HepG2 (cell line): Measurements from ENCODE around the gene RBM12. TPM values are rescaled to one million over a fixed set of nuclear protein-coding genes. Genes with fewer than 3 reads are reported as not detected.
A peak's percentile ranks its signal among the peaks of the same experiment; 100 is the strongest.

Source experiments
- ATAC-seq: fragments of 200-7000 bp; cut with Tn5 transposase; 3 replicates; pipeline ENCODE4 v1.9.1; 2020; ENCODE audit warnings: mild to moderate bottlenecking, moderate library complexity
- BruUV-seq: library from RNA; stranded (reverse); fragments of 400-500 nt; replicated peaks from 2 replicates; lab custom pipeline; 2021; lab: Mats Ljungman, UMichigan
- CTCF ChIA-PET: fragments of 300-600 bp; formaldehyde crosslinking; extraction: SDS; loops from one replicate; lab custom pipeline; 2021; ENCODE audit warnings: low total read pairs, inconsistent platforms, low intra/inter-chr PET ratio; lab: Yijun Ruan, JAX
- POLR2A ChIA-PET: fragments of 350-600 bp; sonication (Branson Sonifier 250); formaldehyde crosslinking; loops from one replicate; lab custom pipeline; 2020; ENCODE audit warnings: antibody characterized with exemption, inconsistent platforms; lab: Yijun Ruan, JAX
- DNase-seq: peaks from one replicate; pipeline ENCODE4 v3.0.0-alpha.2; 2015; ENCODE audit warnings: low spot score
- FAIRE-seq: peaks from 3 replicates; lab custom pipeline; 2011; peaks lifted over from hg19 to GRCh38; lab: Jason Lieb, UNC
- H2AFZ ChIP-seq: one replicate; pipeline ENCODE4 v1.6.1; 2011; ENCODE audit warnings: low read length, inconsistent platforms
- H3K27ac ChIP-seq: fragments of 300-600 bp; 3 replicates; pipeline ENCODE4 v1.8.0; 2011; ENCODE audit warnings: mixed run types, mild to moderate bottlenecking, mixed read lengths, low read length, inconsistent platforms; ENCODE audit not compliant: insufficient read depth; ENCODE audit errors: extremely low read length
- H3K27me3 ChIP-seq, 2 experiments: fragments of 200-600 bp in 1 of 2; 2 replicates in 1 of 2; 3 replicates in 1 of 2; pipeline versions ENCODE4 v1.6.0 to v1.8.0; 2011; ENCODE audit warnings: low read length in 2 of 2, mild to moderate bottlenecking in 2 of 2, moderate library complexity in 2 of 2, inconsistent platforms in 1 of 2; ENCODE audit not compliant: insufficient read depth in 2 of 2, control insufficient read depth in 1 of 2
- H3K36me3 ChIP-seq, 2 experiments: fragments of 200-600 bp in 1 of 2; replicated peaks in 1 of 2; 2 replicates in 1 of 2; 3 replicates in 1 of 2; pipeline versions ENCODE4 v1.5.1 to v1.8.0; 2011; ENCODE audit warnings: low read length in 2 of 2, inconsistent platforms in 1 of 2; ENCODE audit not compliant: insufficient read depth in 2 of 2, control insufficient read depth in 1 of 2
- H3K4me1 ChIP-seq: 2 replicates; pipeline ENCODE4 v1.5.1; 2012; ENCODE audit warnings: low read length, inconsistent platforms; ENCODE audit not compliant: insufficient read depth
- H3K4me2 ChIP-seq: 2 replicates; pipeline ENCODE4 v1.6.0; 2011; ENCODE audit warnings: low read depth, low read length, inconsistent platforms
- H3K4me3 ChIP-seq, 3 experiments: fragments of 200-600 bp in 1 of 3; sonication (generic), shearing (Covaris generic) in 1 of 3; replicated peaks in 1 of 3; 2 replicates each; pipeline ENCODE4 v1.5.1; 2011 to 2016; ENCODE audit warnings: low read length in 3 of 3, inconsistent platforms in 2 of 3, low read depth in 2 of 3, mild to moderate bottlenecking in 2 of 3, control low read depth in 1 of 3, mixed read lengths in 1 of 3; ENCODE audit not compliant: insufficient read depth in 1 of 3
- H3K79me2 ChIP-seq: one replicate; pipeline ENCODE4 v1.6.1; 2011; ENCODE audit warnings: low read length, inconsistent platforms; ENCODE audit not compliant: insufficient read depth
- H3K9ac ChIP-seq: 2 replicates; pipeline ENCODE4 v1.6.0; 2011; ENCODE audit warnings: mild to moderate bottlenecking, low read depth, low read length, inconsistent platforms; ENCODE audit not compliant: insufficient read depth
- H3K9me3 ChIP-seq: 2 replicates; pipeline ENCODE4 v1.5.1; 2012; ENCODE audit warnings: mild to moderate bottlenecking, low read length
- H4K20me1 ChIP-seq: 2 replicates; pipeline ENCODE4 v1.6.0; 2011; ENCODE audit warnings: inconsistent platforms, mild to moderate bottlenecking, low read length, moderate library complexity; ENCODE audit not compliant: insufficient read depth
- GLI4 ChIP-seq: sonication (generic); formaldehyde crosslinking; IDR thresholded peaks from 2 replicates; pipeline ENCODE4 v1.5.1; 2020; ENCODE audit warnings: missing genetic modification reagents, mild to moderate bottlenecking, moderate library complexity, borderline replicate concordance
- HDAC1 ChIP-seq: sonication (generic); formaldehyde crosslinking; IDR thresholded peaks from 2 replicates; pipeline ENCODE4 v1.5.1; 2020; ENCODE audit warnings: mild to moderate bottlenecking, missing genetic modification reagents
- KIAA2018 ChIP-seq: sonication (generic); formaldehyde crosslinking; IDR thresholded peaks from 2 replicates; pipeline ENCODE4 v1.5.0; 2020; ENCODE audit warnings: mild to moderate bottlenecking, missing genetic modification reagents, borderline replicate concordance
- KLF15 ChIP-seq: sonication (generic); formaldehyde crosslinking; IDR thresholded peaks from 2 replicates; pipeline ENCODE4 v1.8.1; 2023; ENCODE audit warnings: borderline replicate concordance, mild to moderate bottlenecking, inconsistent platforms, missing genetic modification reagents, mixed read lengths
- MEIS2 ChIP-seq: sonication (generic); formaldehyde crosslinking; IDR thresholded peaks from 2 replicates; pipeline ENCODE4 v1.9.0; 2021; ENCODE audit warnings: mild to moderate bottlenecking, missing genetic modification reagents
- POLR2A ChIP-seq, 2 experiments: IDR thresholded peaks; 2 replicates each; pipeline ENCODE4 v1.6.1; 2011; ENCODE audit warnings: low read depth in 2 of 2, low read length in 2 of 2, mild to moderate bottlenecking in 1 of 2, moderate library complexity in 1 of 2; ENCODE audit not compliant: insufficient read depth in 1 of 2
- RBM22 ChIP-seq: fragments of 200-400 bp; formaldehyde crosslinking; optimal IDR thresholded peaks from 2 replicates; pipeline ENCODE3; 2017; ENCODE audit warnings: mild to moderate bottlenecking, low read length, moderate library complexity
- SALL1 ChIP-seq: sonication (generic); formaldehyde crosslinking; IDR thresholded peaks from 2 replicates; pipeline ENCODE4 v1.8.0; 2022; ENCODE audit warnings: mild to moderate bottlenecking, missing genetic modification reagents
- SATB2 ChIP-seq: sonication (generic); formaldehyde crosslinking; IDR thresholded peaks from 2 replicates; pipeline ENCODE4 v1.5.0; 2020; ENCODE audit warnings: missing genetic modification reagents
- ZMYM2 ChIP-seq: sonication (generic); formaldehyde crosslinking; IDR thresholded peaks from 2 replicates; pipeline ENCODE4 v1.8.0; 2022; ENCODE audit warnings: mild to moderate bottlenecking, missing genetic modification reagents
- ZNF160 ChIP-seq: sonication (generic); formaldehyde crosslinking; IDR thresholded peaks from 2 replicates; pipeline ENCODE4 v1.8.0; 2022; ENCODE audit warnings: mild to moderate bottlenecking, inconsistent platforms, missing genetic modification reagents
- ZNF30 ChIP-seq: sonication (generic); formaldehyde crosslinking; IDR thresholded peaks from 2 replicates; pipeline ENCODE4 v1.5.0; 2020; ENCODE audit warnings: mild to moderate bottlenecking, missing genetic modification reagents
- ZNF530 ChIP-seq: sonication (generic); formaldehyde crosslinking; IDR thresholded peaks from 2 replicates; pipeline ENCODE4 v1.5.0; 2020; ENCODE audit warnings: low read depth, mild to moderate bottlenecking, missing genetic modification reagents
- WGBS: methylation state at CpG from one replicate; pipeline ENCODE4 v1.1.6; 2017; ENCODE audit warnings: low lambda C conversion rate; 5-methylcytosine and 5-hydroxymethylcytosine counted together
- in situ Hi-C: cut with HindIII; loops from 2 replicates; pipeline ENCODE4 v1.10.0; 2017; ENCODE audit warnings: low pct_unique_long_range_greater_than_20kb; ENCODE audit not compliant: extremely low pct_ligation_motif_present
- intact Hi-C: fragments of 100-400 bp; cut with micrococcal nuclease; formaldehyde crosslinking; loops from one replicate; pipeline ENCODE4 v1.10.0; 2022; ENCODE audit not compliant: unreplicated experiment
- polyA plus RNA-seq, 8 experiments: library from polyadenylated mRNA; depleted of rRNA in 3 of 8; stranded (reverse) in 7 of 8; unstranded in 1 of 8; fragments of >200 nt; fragmentation: Illumina TruSeq in 4 of 8; extraction: Trizol in 4 of 8; gene quantifications; 2 replicates each; pipeline versions ENCODE4 v1.2.1 to v1.2.3, GENCODE V29; 2011 to 2016; ENCODE audit warnings: low read depth in 4 of 8, missing spikeins in 1 of 8, mixed read lengths in 1 of 8; ENCODE audit not compliant: insufficient read depth in 1 of 8
- total RNA-seq, 5 experiments: library from RNA; depleted of rRNA; stranded (reverse); fragments of >200 nt; fragmentation: Illumina TruSeq; extraction: Trizol; gene quantifications; 2 replicates each; pipeline ENCODE4 v1.2.3, GENCODE V29; 2016; ENCODE audit warnings: low read depth in 1 of 5
- TF ChIP-seq, protein P1 (sequence below): sonication (generic); IDR thresholded peaks from 2 replicates; pipeline ENCODE4 v1.6.1; 2016; ENCODE audit warnings: low read depth, borderline replicate concordance
- TF ChIP-seq, protein P2 (sequence below): sonication (generic); formaldehyde crosslinking; IDR thresholded peaks from 2 replicates; pipeline ENCODE4 v1.4.0; 2020; ENCODE audit warnings: mild to moderate bottlenecking, missing genetic modification reagents, borderline replicate concordance

RBM12 gene
- total and polyA plus RNA-seq, 2 of the 13 experiments (the other 11 are each of a cell fraction or from before 2014, with no cell fraction given) = 97.9 to 104 TPM

- Histone ChIP-seq H3K27ac (peak overlapping the region; percentile 68), H3K9ac (no peak overlapping the region), H3K4me3 (no peak overlapping the region), H2AFZ (no peak overlapping the region), H3K4me1 (peaks cover 34% of the 10 kb centered on the region), H3K4me2 (no peak overlapping the region), H4K20me1 (peaks cover 47% of the 10 kb centered on the region), H3K79me2 (peaks cover 94% of the 10 kb centered on the region), H3K9me3 (no peaks in the 10 kb centered on the region), H3K27me3 (no peaks in the 10 kb centered on the region), H3K36me3 (peaks cover 7% of the 10 kb centered on the region in 2 experiments; a peak in 4 of 5 replicates)
- BruUV-seq = no TSS peak
- no peak for DNase-seq
- ATAC-seq = no peak
- POLR2A ChIA-PET = interaction anchor here (0.8 to 4.1 kb wide), 6 partner anchors 9 to 105 kb away, joined by 3 to 21 read pairs (median 10); partner anchors contain the start of genes CPNE1, RBM12, RBM39 and SPAG4
- 93% methylated on average over 6 of the region's 6 CpGs for WGBS
- intact Hi-C loops (no loop called here), in situ Hi-C loops (no loop called here)
- CTCF ChIA-PET = no interaction called here
- no peak for FAIRE-seq
- TF ChIP-seq, protein P1, sequence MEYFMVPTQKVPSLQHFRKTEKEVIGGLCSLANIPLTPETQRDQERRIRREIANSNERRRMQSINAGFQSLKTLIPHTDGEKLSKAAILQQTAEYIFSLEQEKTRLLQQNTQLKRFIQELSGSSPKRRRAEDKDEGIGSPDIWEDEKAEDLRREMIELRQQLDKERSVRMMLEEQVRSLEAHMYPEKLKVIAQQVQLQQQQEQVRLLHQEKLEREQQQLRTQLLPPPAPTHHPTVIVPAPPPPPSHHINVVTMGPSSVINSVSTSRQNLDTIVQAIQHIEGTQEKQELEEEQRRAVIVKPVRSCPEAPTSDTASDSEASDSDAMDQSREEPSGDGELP = no peak
- TF ChIP-seq, protein P2, sequence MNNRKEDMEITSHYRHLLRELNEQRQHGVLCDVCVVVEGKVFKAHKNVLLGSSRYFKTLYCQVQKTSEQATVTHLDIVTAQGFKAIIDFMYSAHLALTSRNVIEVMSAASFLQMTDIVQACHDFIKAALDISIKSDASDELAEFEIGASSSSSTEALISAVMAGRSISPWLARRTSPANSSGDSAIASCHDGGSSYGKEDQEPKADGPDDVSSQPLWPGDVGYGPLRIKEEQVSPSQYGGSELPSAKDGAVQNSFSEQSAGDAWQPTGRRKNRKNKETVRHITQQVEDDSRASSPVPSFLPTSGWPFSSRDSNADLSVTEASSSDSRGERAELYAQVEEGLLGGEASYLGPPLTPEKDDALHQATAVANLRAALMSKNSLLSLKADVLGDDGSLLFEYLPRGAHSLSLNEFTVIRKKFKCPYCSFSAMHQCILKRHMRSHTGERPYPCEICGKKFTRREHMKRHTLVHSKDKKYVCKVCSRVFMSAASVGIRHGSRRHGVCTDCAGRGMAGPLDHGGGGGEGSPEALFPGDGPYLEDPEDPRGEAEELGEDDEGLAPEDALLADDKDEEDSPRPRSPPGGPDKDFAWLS (CRISPR knock-in tag) = no peak
- no peak for TF ChIP-seq ZNF530 (CRISPR knock-in tag)
- no peak for TF ChIP-seq MEIS2 (CRISPR knock-in tag)
- TF ChIP-seq ZNF160 (CRISPR knock-in tag) = no peak
- TF ChIP-seq SALL1 (CRISPR knock-in tag) = no peak
- no peak for TF ChIP-seq HDAC1 (CRISPR knock-in tag)
- peak; percentile 81 for TF ChIP-seq RBM22
- TF ChIP-seq SATB2 (CRISPR knock-in tag) = no peak
- TF ChIP-seq ZMYM2 = 0 out of 2 replicates have a peak, but pooled peaks have one; percentile 17
- TF ChIP-seq POLR2A (IDR thresholded peaks at IDR 0.05; ENCODE audit: insufficient read depth in 1 of 2, low read depth in 2 of 2, low read length in 2 of 2) = 0 out of 4 replicates have a peak, but pooled peaks of 1 of the 2 experiments have one; percentile 27
- TF ChIP-seq GLI4 (CRISPR knock-in tag) = no peak
- TF ChIP-seq ZNF30 (CRISPR knock-in tag) = no peak
- TF ChIP-seq KIAA2018 = no peak
- no peak for TF ChIP-seq KLF15 (CRISPR knock-in tag)
Measured at GRCh38 chr20:35637276-35637675, 27.4 kb downstream of the RBM12 start.
